ENCODE data around the gene NADK2. TPM values are rescaled to one million over a fixed set of nuclear protein-coding genes. Genes with fewer than 3 reads are reported as not detected.
A peak's percentile ranks its signal among the peaks of the same experiment; 100 is the strongest.

NADK2 gene
- total RNA-seq, 2 donors from 2014 or later = 21.6 to 37.9 TPM

GRCh38 chr5:36246036-36246800 is 4.5 kb upstream of the NADK2 start:
- no peak overlapping the region for H3K27ac ChIP-seq
- WGBS = 92% methylated on average over 10 of the region's 10 CpGs
- no peak for DNase-seq (ENCODE audit: low spot score)
- no peaks in the 10 kb centered on the region for H3K9me3 ChIP-seq
- no peak overlapping the region for H3K4me3 ChIP-seq
- H3K4me1 ChIP-seq (replicated peaks) = no peaks in the 10 kb centered on the region
- intact Hi-C loops (cut with DNase I) = no loop called here
- TF ChIP-seq POLR2AphosphoS5 (IDR thresholded peaks at IDR 0.05) = no peak
- no peak for TF ChIP-seq POLR2A (IDR thresholded peaks at IDR 0.05)
- TF ChIP-seq, protein P1, sequence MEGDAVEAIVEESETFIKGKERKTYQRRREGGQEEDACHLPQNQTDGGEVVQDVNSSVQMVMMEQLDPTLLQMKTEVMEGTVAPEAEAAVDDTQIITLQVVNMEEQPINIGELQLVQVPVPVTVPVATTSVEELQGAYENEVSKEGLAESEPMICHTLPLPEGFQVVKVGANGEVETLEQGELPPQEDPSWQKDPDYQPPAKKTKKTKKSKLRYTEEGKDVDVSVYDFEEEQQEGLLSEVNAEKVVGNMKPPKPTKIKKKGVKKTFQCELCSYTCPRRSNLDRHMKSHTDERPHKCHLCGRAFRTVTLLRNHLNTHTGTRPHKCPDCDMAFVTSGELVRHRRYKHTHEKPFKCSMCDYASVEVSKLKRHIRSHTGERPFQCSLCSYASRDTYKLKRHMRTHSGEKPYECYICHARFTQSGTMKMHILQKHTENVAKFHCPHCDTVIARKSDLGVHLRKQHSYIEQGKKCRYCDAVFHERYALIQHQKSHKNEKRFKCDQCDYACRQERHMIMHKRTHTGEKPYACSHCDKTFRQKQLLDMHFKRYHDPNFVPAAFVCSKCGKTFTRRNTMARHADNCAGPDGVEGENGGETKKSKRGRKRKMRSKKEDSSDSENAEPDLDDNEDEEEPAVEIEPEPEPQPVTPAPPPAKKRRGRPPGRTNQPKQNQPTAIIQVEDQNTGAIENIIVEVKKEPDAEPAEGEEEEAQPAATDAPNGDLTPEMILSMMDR (IDR thresholded peaks at IDR 0.05) = no peak
- no peaks in the 10 kb centered on the region for H3K36me3 ChIP-seq
- no peaks in the 10 kb centered on the region for H3K27me3 ChIP-seq (replicated peaks; ENCODE audit: insufficient read depth)

- intact Hi-C loops (cut with DNase I) = loop anchor here (5.0 kb wide), 2 partner anchors 92 to 153 kb away; partner anchors contain the start of genes LMBRD2 and SKP2
- WGBS = 29% methylated on average over 3 of the region's 3 CpGs
- no peaks in the 10 kb centered on the region for H3K27me3 ChIP-seq (replicated peaks; ENCODE audit: insufficient read depth)
- DNase-seq (ENCODE audit: low spot score) = no peak
- H3K27ac ChIP-seq = peak overlapping the region; percentile 16 to 29
- H3K4me1 ChIP-seq (replicated peaks) = peaks cover under 1% of the 10 kb centered on the region
- no peak overlapping the region for H3K4me3 ChIP-seq
- no peaks in the 10 kb centered on the region for H3K9me3 ChIP-seq
- TF ChIP-seq POLR2A (IDR thresholded peaks at IDR 0.05) = no peak
- no peak for TF ChIP-seq POLR2AphosphoS5 (IDR thresholded peaks at IDR 0.05)
- TF ChIP-seq, protein P1 (IDR thresholded peaks at IDR 0.05) = no peak
- H3K36me3 ChIP-seq = no peaks in the 10 kb centered on the region
Measured at GRCh38 chr5:36244076-36244475, 2.4 kb upstream of the NADK2 start.

- no peak for TF ChIP-seq POLR2AphosphoS5 (IDR thresholded peaks at IDR 0.05)
- no peak for TF ChIP-seq POLR2A (IDR thresholded peaks at IDR 0.05)
- TF ChIP-seq, protein P1 (IDR thresholded peaks at IDR 0.05) = no peak
- 93% methylated on average over 1 of the region's 1 CpG for WGBS
- H3K27ac ChIP-seq = peak overlapping the region; percentile 16 to 29
Measured at GRCh38 chr5:36243653-36244052, 1.9 kb upstream of the NADK2 start.

DNA sequence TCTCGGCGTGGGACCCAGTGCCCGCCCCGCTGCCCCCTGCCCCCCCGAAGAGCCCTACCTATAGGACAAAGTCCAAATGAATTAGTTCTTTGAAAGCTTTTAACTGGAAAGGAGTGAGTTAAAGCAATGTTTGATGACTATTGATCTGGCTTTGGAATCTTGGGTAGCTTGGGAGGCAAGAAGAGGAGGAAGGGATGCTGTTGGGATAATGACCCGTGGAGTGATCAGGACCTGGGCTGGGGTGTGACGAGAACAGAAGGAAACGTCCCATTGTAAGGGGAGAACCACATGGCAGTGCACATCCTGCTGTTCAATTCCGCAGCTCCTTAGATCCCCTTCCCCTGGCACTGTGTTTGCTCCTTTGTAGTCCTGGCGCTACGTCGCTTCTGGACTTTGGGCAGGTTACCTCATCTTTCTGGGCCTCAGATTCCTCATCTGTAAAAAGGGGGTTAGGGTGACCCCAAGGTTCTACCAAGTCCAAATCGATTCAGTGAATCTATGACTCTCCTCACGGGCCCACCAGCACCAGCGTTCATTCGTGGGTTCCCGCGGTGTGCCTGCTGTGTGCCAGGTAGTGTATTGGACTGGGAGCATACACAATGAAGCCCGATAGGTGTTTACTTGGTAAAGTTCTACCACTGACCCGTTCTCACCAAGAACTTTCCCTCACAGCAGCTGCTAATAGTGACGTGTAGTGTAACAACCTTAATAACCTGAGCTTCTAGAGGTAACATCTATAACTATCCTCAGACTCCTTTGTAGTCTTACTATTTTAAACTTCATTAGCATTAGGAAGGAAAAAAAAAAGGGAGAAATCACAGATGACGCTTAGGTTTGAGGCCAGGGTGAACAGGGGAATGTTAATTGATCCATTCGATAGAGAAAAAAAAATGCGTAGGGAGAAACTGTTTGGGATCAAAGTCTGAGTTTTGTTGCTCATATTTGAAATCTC is 1.1 kb upstream of the NADK2 start:
- Histone ChIP-seq H3K4me1 (replicated peaks) (peaks cover 6% of the 10 kb centered on the region), H3K9me3 (no peaks in the 10 kb centered on the region), H3K27ac (peak overlapping the region; percentile 96 to 98), H3K4me3 (peak overlapping the region; percentile 77 to 81), H3K36me3 (no peaks in the 10 kb centered on the region), H3K27me3 (replicated peaks; ENCODE audit: insufficient read depth) (no peaks in the 10 kb centered on the region)
- intact Hi-C loops (cut with DNase I) = loop anchor here (2.0 to 5.0 kb wide), 3 partner anchors 62 to 154 kb away; partner anchors contain the start of genes LMBRD2 and SKP2
- TF ChIP-seq POLR2A (IDR thresholded peaks at IDR 0.05) (no peak), POLR2AphosphoS5 (IDR thresholded peaks at IDR 0.05) (no peak)
- TF ChIP-seq, protein P1 (IDR thresholded peaks at IDR 0.05) = no peak
- 70% methylated on average over 24 of the region's 24 CpGs for WGBS
- no peak for DNase-seq (ENCODE audit: low spot score)

More at GRCh38 chr5:36243653-36244052, 1.9 kb upstream of the NADK2 start:
- intact Hi-C loops (cut with DNase I) = loop anchor here (2.0 to 5.0 kb wide), 3 partner anchors 61 to 154 kb away; partner anchors contain the start of genes LMBRD2 and SKP2
- no peaks in the 10 kb centered on the region for H3K36me3 ChIP-seq
- H3K27me3 ChIP-seq (replicated peaks; ENCODE audit: insufficient read depth) = no peaks in the 10 kb centered on the region
- H3K9me3 ChIP-seq = no peaks in the 10 kb centered on the region
- H3K4me1 ChIP-seq (replicated peaks) = peaks cover 5% of the 10 kb centered on the region
- H3K4me3 ChIP-seq = no peak overlapping the region
- DNase-seq (ENCODE audit: low spot score) = no peak
